ENCODE measurements around the gene PHACTR3.

GRCh38 chr20:59668926-59669850, 64.8 kb downstream of the PHACTR3 start:
- TF ChIP-seq CTCF (conservative IDR thresholded peaks at IDR 0.05 in 1 of 2, IDR thresholded peaks at IDR 0.05 in 1 of 2; ENCODE audit: low read depth in 1 of 2, low read length in 2 of 2), result no peak
- no peak for TF ChIP-seq EZH2 (IDR thresholded peaks at IDR 0.05; ENCODE audit: low read length, missing control alignments)
